Endothelial cell of umbilical vein (primary cell): ENCODE measurements around the gene SLC25A46. TPM values are rescaled to one million over a fixed set of nuclear protein-coding genes. Genes with fewer than 3 reads are reported as not detected.

ENCODE experiments used
- BruUV-seq: library from RNA; stranded (reverse); fragments of 400-500 nt; replicated peaks from 2 replicates; lab custom pipeline; 2021; lab: Mats Ljungman, UMichigan
- CTCF ChIA-PET: fragments of 300-600, 350-600 bp; sonication (Branson Sonifier 250); formaldehyde crosslinking; loops from one replicate; lab custom pipeline; 2021; ENCODE audit warnings: antibody characterized with exemption, inconsistent platforms; lab: Charles Lee
- POLR2A ChIA-PET: fragments of 300-600, 350-600 bp; sonication (Branson Sonifier 250); formaldehyde crosslinking; loops from one replicate; lab custom pipeline; 2021; ENCODE audit warnings: antibody characterized with exemption, inconsistent platforms; lab: Charles Lee
- DNase-seq: peaks from one replicate; pipeline ENCODE4 v3.0.0-alpha.2; 2011; ENCODE audit warnings: low read depth, low spot score
- FAIRE-seq: peaks from 2 replicates; lab custom pipeline; 2011; peaks lifted over from hg19 to GRCh38; lab: Jason Lieb, UNC
- H2AFZ ChIP-seq: 2 replicates; pipeline ENCODE4 v1.6.0; 2012; ENCODE audit warnings: low read depth, low read length, control low read depth, inconsistent platforms
- H3K27ac ChIP-seq: 2 replicates; pipeline ENCODE4 v1.5.1; 2011; ENCODE audit warnings: low read depth, mild to moderate bottlenecking, control low read depth, low read length, moderate library complexity; ENCODE audit not compliant: insufficient read depth
- H3K27me3 ChIP-seq, 2 experiments: 2 replicates each; pipeline versions ENCODE4 v1.6.0 to v1.6.1; 2011; ENCODE audit warnings: low read length in 2 of 2, mixed read lengths in 1 of 2; ENCODE audit not compliant: control insufficient read depth in 2 of 2, insufficient read depth in 2 of 2
- H3K36me3 ChIP-seq, 2 experiments: 2 replicates in 1 of 2; 3 replicates in 1 of 2; pipeline ENCODE4 v1.5.1; 2011; ENCODE audit warnings: low read length in 2 of 2, mild to moderate bottlenecking in 1 of 2, moderate library complexity in 1 of 2; ENCODE audit not compliant: control insufficient read depth in 2 of 2, insufficient read depth in 2 of 2; ENCODE audit errors: extremely low read depth in 1 of 2
- H3K4me1 ChIP-seq: 3 replicates; pipeline ENCODE4 v1.5.1; 2011; ENCODE audit warnings: mild to moderate bottlenecking, low read length; ENCODE audit not compliant: control insufficient read depth, insufficient read depth; ENCODE audit errors: extremely low read depth
- H3K4me2 ChIP-seq: 2 replicates; pipeline ENCODE4 v1.6.1; 2011; ENCODE audit warnings: low read length, control low read depth, mixed read lengths; ENCODE audit not compliant: insufficient read depth
- H3K4me3 ChIP-seq, 3 experiments: fragments of 200-600 bp in 1 of 3; sonication (generic), shearing (Covaris generic) in 1 of 3; replicated peaks in 1 of 3; 2 replicates each; pipeline ENCODE4 v1.5.1; 2011 to 2016; ENCODE audit warnings: control low read depth in 3 of 3, low read length in 3 of 3, mild to moderate bottlenecking in 2 of 3, inconsistent platforms in 1 of 3, low read depth in 1 of 3, moderate library complexity in 1 of 3; ENCODE audit not compliant: insufficient read depth in 1 of 3
- H3K79me2 ChIP-seq: 2 replicates; pipeline ENCODE4 v1.6.0; 2012; ENCODE audit warnings: low read length, inconsistent platforms; ENCODE audit not compliant: control insufficient read depth, insufficient read depth
- H3K9ac ChIP-seq: replicated peaks from 2 replicates; pipeline ENCODE3; 2011; ENCODE audit warnings: low read length, control low read depth; ENCODE audit not compliant: insufficient read depth; ENCODE audit errors: extremely low read depth
- H3K9me1 ChIP-seq: replicated peaks from 3 replicates; pipeline ENCODE4 v1.6.0; 2011; ENCODE audit warnings: mild to moderate bottlenecking, low read length; ENCODE audit not compliant: control insufficient read depth, insufficient read depth; ENCODE audit errors: extremely low read depth
- H3K9me3 ChIP-seq: replicated peaks from 2 replicates; pipeline ENCODE4 v1.5.1; 2012; ENCODE audit warnings: low read length, inconsistent platforms; ENCODE audit not compliant: control insufficient read depth, insufficient read depth
- H4K20me1 ChIP-seq: replicated peaks from 2 replicates; pipeline ENCODE3; 2011; ENCODE audit warnings: mild to moderate bottlenecking, low read length; ENCODE audit not compliant: control insufficient read depth, insufficient read depth; ENCODE audit errors: extremely low read depth
- EZH2 ChIP-seq: IDR thresholded peaks from 2 replicates; pipeline ENCODE4 v1.6.1; 2012; ENCODE audit warnings: borderline replicate concordance, low read depth, mild to moderate bottlenecking, moderate library complexity, low read length, inconsistent platforms; ENCODE audit not compliant: severe bottlenecking
- FOS ChIP-seq: IDR thresholded peaks from 2 replicates; pipeline ENCODE4 v1.6.1; 2011; ENCODE audit warnings: mild to moderate bottlenecking, low read length, moderate library complexity, borderline replicate concordance; ENCODE audit not compliant: insufficient read depth
- GATA2 ChIP-seq: IDR thresholded peaks from 2 replicates; pipeline ENCODE4 v1.7.0; 2011; ENCODE audit warnings: low read depth, mild to moderate bottlenecking, moderate library complexity, mixed read lengths, low read length; ENCODE audit not compliant: insufficient read length, insufficient read depth
- JUN ChIP-seq: IDR thresholded peaks from 2 replicates; pipeline ENCODE4 v1.6.1; 2011; ENCODE audit warnings: borderline replicate concordance, low read depth; ENCODE audit not compliant: insufficient read length, insufficient read depth
- MYC ChIP-seq: IDR thresholded peaks from one replicate; pipeline ENCODE4 v1.6.1; 2011; ENCODE audit warnings: mild to moderate bottlenecking, low read depth, low read length
- POLR2A ChIP-seq: IDR thresholded peaks from 2 replicates; pipeline ENCODE4 v1.6.1; 2012; ENCODE audit warnings: low read depth, mild to moderate bottlenecking, control low read depth, low read length
- POLR2AphosphoS5 ChIP-seq: IDR thresholded peaks from 2 replicates; pipeline ENCODE4 v1.6.1; 2012; ENCODE audit warnings: low read depth, mild to moderate bottlenecking, control low read depth, low read length, moderate library complexity; ENCODE audit not compliant: insufficient read depth
- dilution Hi-C: fragments of 300-500 bp; cut with MboI; formaldehyde crosslinking; loops from one replicate; pipeline ENCODE4 v1.15.0; 2019; ENCODE audit warnings: low sequenced_read_pairs; ENCODE audit not compliant: extremely low pct_ligation_motif_present
- intact Hi-C: fragments of 100-400 bp; cut with micrococcal nuclease; formaldehyde crosslinking; loops from one replicate; pipeline ENCODE4 v1.10.0; 2022
- polyA plus RNA-seq, 4 experiments: library from polyadenylated mRNA; depleted of rRNA in 3 of 4; stranded (reverse) in 3 of 4; unstranded in 1 of 4; fragments of >200 nt; gene quantifications; 2 replicates each; pipeline versions ENCODE4 v1.2.1 to v1.2.3, GENCODE V29; 2011 to 2012; ENCODE audit warnings: missing spikeins in 1 of 4
- total RNA-seq: library from RNA; stranded (reverse); gene quantifications from 2 replicates; pipeline ENCODE4 v1.2.3, GENCODE V29; 2021
- TF ChIP-seq, protein P1 (sequence below), 2 donors: IDR thresholded peaks; 1 replicate in 1 of 2; 2 replicates in 1 of 2; pipeline ENCODE4 v1.5.1; 2011; ENCODE audit warnings: low read length in 2 of 2, mild to moderate bottlenecking in 2 of 2, moderate library complexity in 2 of 2, control low read depth in 1 of 2, inconsistent platforms in 1 of 2, low read depth in 1 of 2; ENCODE audit not compliant: insufficient read depth in 1 of 2; ENCODE audit errors: extremely low read depth in 1 of 2
- TF ChIP-seq, protein P2 (sequence below): IDR thresholded peaks from 2 replicates; pipeline ENCODE4 v1.6.1; 2011; ENCODE audit not compliant: insufficient read depth, insufficient read length

Gene SLC25A46
- total and polyA plus RNA-seq, 2 donors (not counting 3 experiments of a cell fraction or from before 2014, with no cell fraction given), result 13.5 to 31.1 TPM

DNA sequence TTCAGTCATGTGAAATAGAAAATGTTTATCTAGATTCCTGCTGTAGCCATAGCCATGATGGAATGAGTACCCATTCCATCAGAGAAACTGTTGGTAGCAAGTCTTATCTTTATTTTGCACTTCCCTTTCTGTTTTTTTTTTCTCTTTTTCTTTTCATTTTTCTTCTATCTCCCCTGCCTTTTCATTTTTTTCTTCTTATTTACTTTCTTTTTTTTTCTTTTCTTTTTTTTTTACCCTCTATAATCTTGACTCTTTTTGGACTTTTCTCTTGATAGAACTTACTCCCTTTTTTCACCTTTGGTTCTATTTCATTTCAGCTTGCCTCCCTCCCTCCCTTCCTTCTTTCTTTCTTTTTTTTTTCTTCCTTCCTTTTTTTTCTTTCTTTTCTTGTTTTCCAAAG is 15.4 kb downstream of the SLC25A46 start:
- no TSS peak for BruUV-seq
- Histone ChIP-seq H3K27me3 (no peaks in the 10 kb centered on the region), H3K4me1 (no peaks in the 10 kb centered on the region), H3K4me2 (no peak overlapping the region), H3K27ac (no peak overlapping the region), H3K9me1 (no peaks in the 10 kb centered on the region), H3K9ac (no peak overlapping the region), H3K4me3 (no peak overlapping the region), H3K36me3 (peaks cover 0 to 6% of the 10 kb centered on the region in 2 experiments), H4K20me1 (no peaks in the 10 kb centered on the region), H3K79me2 (no peaks in the 10 kb centered on the region), H3K9me3 (no peaks in the 10 kb centered on the region), H2AFZ (no peak overlapping the region)
- dilution Hi-C loops (no loop called here), intact Hi-C loops (loop anchor here (10.0 kb wide), 1 partner anchor 761 kb away; the partner anchor contains the start of gene STARD4)
- DNase-seq (no peak), FAIRE-seq (no peak)
- POLR2A ChIA-PET, result no interaction called here
- TF ChIP-seq POLR2AphosphoS5, result no peak
- TF ChIP-seq GATA2, result no peak
- no peak for TF ChIP-seq FOS
- TF ChIP-seq JUN, result no peak
- TF ChIP-seq, protein P1, sequence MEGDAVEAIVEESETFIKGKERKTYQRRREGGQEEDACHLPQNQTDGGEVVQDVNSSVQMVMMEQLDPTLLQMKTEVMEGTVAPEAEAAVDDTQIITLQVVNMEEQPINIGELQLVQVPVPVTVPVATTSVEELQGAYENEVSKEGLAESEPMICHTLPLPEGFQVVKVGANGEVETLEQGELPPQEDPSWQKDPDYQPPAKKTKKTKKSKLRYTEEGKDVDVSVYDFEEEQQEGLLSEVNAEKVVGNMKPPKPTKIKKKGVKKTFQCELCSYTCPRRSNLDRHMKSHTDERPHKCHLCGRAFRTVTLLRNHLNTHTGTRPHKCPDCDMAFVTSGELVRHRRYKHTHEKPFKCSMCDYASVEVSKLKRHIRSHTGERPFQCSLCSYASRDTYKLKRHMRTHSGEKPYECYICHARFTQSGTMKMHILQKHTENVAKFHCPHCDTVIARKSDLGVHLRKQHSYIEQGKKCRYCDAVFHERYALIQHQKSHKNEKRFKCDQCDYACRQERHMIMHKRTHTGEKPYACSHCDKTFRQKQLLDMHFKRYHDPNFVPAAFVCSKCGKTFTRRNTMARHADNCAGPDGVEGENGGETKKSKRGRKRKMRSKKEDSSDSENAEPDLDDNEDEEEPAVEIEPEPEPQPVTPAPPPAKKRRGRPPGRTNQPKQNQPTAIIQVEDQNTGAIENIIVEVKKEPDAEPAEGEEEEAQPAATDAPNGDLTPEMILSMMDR (IDR thresholded peaks at IDR 0.05; ENCODE audit: extremely low read depth in 1 of 2, insufficient read depth in 1 of 2, low read depth in 1 of 2, low read length in 2 of 2), result no peak
- TF ChIP-seq, protein P2, sequence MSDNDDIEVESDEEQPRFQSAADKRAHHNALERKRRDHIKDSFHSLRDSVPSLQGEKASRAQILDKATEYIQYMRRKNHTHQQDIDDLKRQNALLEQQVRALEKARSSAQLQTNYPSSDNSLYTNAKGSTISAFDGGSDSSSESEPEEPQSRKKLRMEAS, result no peak
- no peak for TF ChIP-seq POLR2A
- no peak for TF ChIP-seq MYC
- no peak for TF ChIP-seq EZH2
- CTCF ChIA-PET, result no interaction called here
